GM19397 (cell line): ENCODE measurements around the gene KCNT1.

Experiments
- ATAC-seq: cut with Tn5 transposase; IDR thresholded peaks from one replicate; pipeline ENCODE4 v1.9.1; 2021; ENCODE audit warnings: mild to moderate bottlenecking, moderate library complexity; ENCODE audit not compliant: unreplicated experiment

KCNT1 gene

GRCh38 chr9:135777623-135778177 is 75.7 kb downstream of the KCNT1 start:
- ATAC-seq: no peak

GRCh38 chr9:135778421-135778820 is 76.4 kb downstream of the KCNT1 start:
- ATAC-seq: no peak

GRCh38 chr9:135779571-135779970 is 77.6 kb downstream of the KCNT1 start:
- no peak for ATAC-seq

- no peak for ATAC-seq
These were observed 78.1 kb downstream of the KCNT1 start for GRCh38 chr9:135780086-135780485.

- no peak for ATAC-seq
These were observed 78.6 kb downstream of the KCNT1 start for GRCh38 chr9:135780626-135781025.

GRCh38 chr9:135782946-135783345 is 81.0 kb downstream of the KCNT1 start:
- ATAC-seq: no peak

- ATAC-seq: no peak
These were observed 81.7 kb downstream of the KCNT1 start for GRCh38 chr9:135783540-135784245.

- ATAC-seq: no peak
These were observed 83.1 kb downstream of the KCNT1 start for GRCh38 chr9:135785013-135785575.

- no peak for ATAC-seq
These were observed 84.2 kb downstream of the KCNT1 start for GRCh38 chr9:135786146-135786690.

- ATAC-seq: no peak
These were observed 85.3 kb downstream of the KCNT1 start for GRCh38 chr9:135787317-135787716.

GRCh38 chr9:135787776-135788575 is 86.0 kb downstream of the KCNT1 start:
- ATAC-seq: no peak

- ATAC-seq: no peak
These were observed 86.8 kb downstream of the KCNT1 start for GRCh38 chr9:135788576-135789300.

- no peak for ATAC-seq
These were observed 87.9 kb downstream of the KCNT1 start for GRCh38 chr9:135789838-135790291.

GRCh38 chr9:135790356-135790755 is 88.4 kb downstream of the KCNT1 start:
- no peak for ATAC-seq

- no peak for ATAC-seq
These were observed 88.9 kb downstream of the KCNT1 start for GRCh38 chr9:135790850-135791249.

GRCh38 chr9:135791431-135792267 is 89.7 kb downstream of the KCNT1 start:
- ATAC-seq: no peak

GRCh38 chr9:135792268-135793128 is 90.5 kb downstream of the KCNT1 start:
- no peak for ATAC-seq

GRCh38 chr9:135793221-135794056 is 91.5 kb downstream of the KCNT1 start:
- ATAC-seq: no peak
